Effector memory CD8-positive, alpha-beta T cell (primary cell): Measurements from ENCODE around the gene TSHZ3.

Experiments used
- ATAC-seq: fragments of 150-1000 bp; cut with Tn5 transposase; replicated peaks from 2 replicates; pipeline ENCODE4 v1.10.0; 2021; ENCODE audit warnings: mild to moderate bottlenecking, moderate library complexity
- DNase-seq, 3 experiments: peaks; one replicate each; pipeline ENCODE4 v3.0.0; 2021
- H3K27ac Mint-ChIP-seq, 2 donors: one replicate each; pipeline ENCODE4 v1.8.0; 2022; ENCODE audit warnings: mild to moderate bottlenecking in 2 of 2, mixed read lengths in 2 of 2, moderate library complexity in 2 of 2
- H3K27me3 Mint-ChIP-seq, 2 donors: one replicate each; pipeline ENCODE4 v1.8.0; 2022; ENCODE audit warnings: mixed read lengths in 2 of 2
- H3K36me3 Mint-ChIP-seq: one replicate; pipeline ENCODE4 v1.8.0; 2022; ENCODE audit warnings: mild to moderate bottlenecking, moderate library complexity, mixed read lengths; ENCODE audit not compliant: insufficient read depth
- H3K4me1 Mint-ChIP-seq, 2 donors: one replicate each; pipeline ENCODE4 v1.8.0; 2022; ENCODE audit warnings: low read depth in 2 of 2, mixed read lengths in 2 of 2
- H3K4me3 Mint-ChIP-seq, 2 donors: one replicate each; pipeline ENCODE4 v1.8.0; 2022; ENCODE audit warnings: mild to moderate bottlenecking in 2 of 2, mixed read lengths in 2 of 2, moderate library complexity in 2 of 2
- H3K9me3 Mint-ChIP-seq, 2 donors: one replicate each; pipeline ENCODE4 v1.8.0; 2022; ENCODE audit warnings: mixed read lengths in 2 of 2
- total RNA-seq, 9 experiments: gene quantifications; one replicate each; lab custom pipeline; 2026; lab: John Stamatoyannopoulos, UW

The TSHZ3 gene
- total RNA-seq: 0 to 2.9 (median 1.6) reads per million in 9 experiments

- H3K4me3 Mint-ChIP-seq: peak within 1 kb of the TSS; percentile 90 to 92
- H3K9me3 Mint-ChIP-seq: no peaks in the 10 kb centered on the region
- peaks cover 35 to 36% of the 10 kb centered on the region in 2 donors for H3K4me1 Mint-ChIP-seq
- ATAC-seq: peak; percentile 55
- H3K27ac Mint-ChIP-seq: peak within 1 kb of the TSS; percentile 70 to 89
- DNase-seq: peak in 2 of 3 experiments; percentile 24 to 28
- H3K27me3 Mint-ChIP-seq: peaks cover 61 to 75% of the 10 kb centered on the region in 2 donors
- H3K36me3 Mint-ChIP-seq: peaks cover 9% of the 10 kb centered on the region
Measured at GRCh38 chr19:31349160-31349881, at the start of gene TSHZ3. TSHZ3 (minus strand) TSS chr19:31349436; CDS start chr19:31349219, 217 bp downstream.

GRCh38 chr19:31397308-31397707, 48.1 kb upstream of the TSHZ3 start:
- peaks cover 44 to 61% of the 10 kb centered on the region in 2 donors for H3K27me3 Mint-ChIP-seq
- H3K27ac Mint-ChIP-seq: no peak overlapping the region
- no peak for ATAC-seq
- H3K4me1 Mint-ChIP-seq: no peaks in the 10 kb centered on the region
- DNase-seq: no peak
- H3K4me3 Mint-ChIP-seq: no peak overlapping the region
- H3K9me3 Mint-ChIP-seq: no peaks in the 10 kb centered on the region
- H3K36me3 Mint-ChIP-seq: no peaks in the 10 kb centered on the region

GRCh38 chr19:31392464-31392863, 43.2 kb upstream of the TSHZ3 start:
- Mint-ChIP-seq H3K9me3 (no peaks in the 10 kb centered on the region), H3K4me3 (no peak overlapping the region), H3K36me3 (no peaks in the 10 kb centered on the region), H3K4me1 (no peaks in the 10 kb centered on the region), H3K27ac (no peak overlapping the region), H3K27me3 (peaks cover 39 to 61% of the 10 kb centered on the region in 2 donors)
- DNase-seq: no peak
- ATAC-seq: no peak

- no peak overlapping the region for H3K27ac Mint-ChIP-seq
- H3K9me3 Mint-ChIP-seq: no peaks in the 10 kb centered on the region
- H3K36me3 Mint-ChIP-seq: no peaks in the 10 kb centered on the region
- no peak overlapping the region for H3K4me3 Mint-ChIP-seq
- H3K27me3 Mint-ChIP-seq: peaks cover 47 to 67% of the 10 kb centered on the region in 2 donors
- DNase-seq: no peak
- H3K4me1 Mint-ChIP-seq: no peaks in the 10 kb centered on the region
- ATAC-seq: no peak
Measured at GRCh38 chr19:31391518-31391917, 42.3 kb upstream of the TSHZ3 start.

GRCh38 chr19:31390711-31391110, 41.5 kb upstream of the TSHZ3 start:
- H3K36me3 Mint-ChIP-seq: no peaks in the 10 kb centered on the region
- no peak overlapping the region for H3K4me3 Mint-ChIP-seq
- no peak for ATAC-seq
- H3K27ac Mint-ChIP-seq: no peak overlapping the region
- no peak for DNase-seq
- H3K27me3 Mint-ChIP-seq: peaks cover 50 to 75% of the 10 kb centered on the region in 2 donors
- no peaks in the 10 kb centered on the region for H3K9me3 Mint-ChIP-seq
- no peaks in the 10 kb centered on the region for H3K4me1 Mint-ChIP-seq

DNA sequence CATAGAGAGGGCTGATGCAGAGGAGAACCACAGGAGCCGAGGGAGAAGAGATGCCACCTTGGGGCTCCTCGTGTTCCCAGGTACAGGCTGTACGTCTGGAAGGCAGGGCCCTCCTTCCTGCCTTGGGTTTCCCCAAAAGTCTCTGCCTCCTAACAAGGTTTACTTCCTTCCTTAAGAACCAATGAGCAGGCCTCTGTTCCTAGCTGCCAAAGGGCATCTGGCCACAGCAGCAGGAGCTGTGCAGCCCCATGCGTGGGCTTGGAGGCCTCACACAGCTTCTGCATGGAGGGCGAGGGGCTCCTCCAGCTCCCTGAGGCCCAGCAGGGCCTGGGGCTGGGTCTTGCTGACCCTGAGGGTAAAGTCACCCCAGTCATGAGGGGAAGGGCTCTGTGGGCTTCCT, 40.6 kb upstream of the TSHZ3 start:
- no peak for DNase-seq
- no peak overlapping the region for H3K27ac Mint-ChIP-seq
- H3K4me3 Mint-ChIP-seq: no peak overlapping the region
- H3K4me1 Mint-ChIP-seq: no peaks in the 10 kb centered on the region
- no peak for ATAC-seq
- peaks cover 49 to 71% of the 10 kb centered on the region in 2 donors for H3K27me3 Mint-ChIP-seq
- H3K9me3 Mint-ChIP-seq: no peaks in the 10 kb centered on the region
- no peaks in the 10 kb centered on the region for H3K36me3 Mint-ChIP-seq

- Mint-ChIP-seq H3K36me3 (no peaks in the 10 kb centered on the region), H3K4me3 (no peak overlapping the region), H3K9me3 (no peaks in the 10 kb centered on the region), H3K27me3 (peaks cover 51 to 80% of the 10 kb centered on the region in 2 donors), H3K4me1 (no peaks in the 10 kb centered on the region), H3K27ac (no peak overlapping the region)
- DNase-seq: no peak
- ATAC-seq: no peak
Measured at GRCh38 chr19:31387717-31388301, 38.6 kb upstream of the TSHZ3 start.

- Mint-ChIP-seq H3K4me1 (no peaks in the 10 kb centered on the region), H3K9me3 (no peaks in the 10 kb centered on the region), H3K4me3 (no peak overlapping the region), H3K27ac (no peak overlapping the region), H3K27me3 (peaks cover 47 to 78% of the 10 kb centered on the region in 2 donors), H3K36me3 (no peaks in the 10 kb centered on the region)
- no peak for DNase-seq
- no peak for ATAC-seq
Measured at GRCh38 chr19:31386806-31387205, 37.6 kb upstream of the TSHZ3 start.

DNA sequence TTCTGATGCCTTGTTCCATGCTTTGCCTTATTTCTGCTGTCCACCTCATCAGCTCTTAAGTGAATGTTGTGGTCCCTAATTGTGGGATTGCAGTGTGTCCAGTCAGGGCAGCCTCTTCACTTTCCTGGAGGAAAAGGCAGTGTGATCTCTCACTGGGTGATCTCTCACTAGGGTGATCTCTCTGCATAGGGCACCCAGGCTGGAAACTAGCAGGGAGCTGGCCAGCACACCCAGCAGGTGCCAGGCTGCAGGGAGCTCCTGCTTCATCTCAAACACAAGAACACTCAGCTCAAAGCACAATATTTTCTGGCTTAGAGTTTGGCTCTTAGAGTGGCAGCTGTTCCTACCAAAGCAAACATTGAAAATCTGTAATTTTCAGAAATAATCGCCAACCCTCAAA, 36.5 kb upstream of the TSHZ3 start:
- DNase-seq (no peak), ATAC-seq (no peak)
- Mint-ChIP-seq H3K27ac (no peak overlapping the region), H3K9me3 (no peaks in the 10 kb centered on the region), H3K4me3 (no peak overlapping the region), H3K36me3 (no peaks in the 10 kb centered on the region), H3K27me3 (peaks cover 46 to 78% of the 10 kb centered on the region in 2 donors), H3K4me1 (no peaks in the 10 kb centered on the region)

DNA sequence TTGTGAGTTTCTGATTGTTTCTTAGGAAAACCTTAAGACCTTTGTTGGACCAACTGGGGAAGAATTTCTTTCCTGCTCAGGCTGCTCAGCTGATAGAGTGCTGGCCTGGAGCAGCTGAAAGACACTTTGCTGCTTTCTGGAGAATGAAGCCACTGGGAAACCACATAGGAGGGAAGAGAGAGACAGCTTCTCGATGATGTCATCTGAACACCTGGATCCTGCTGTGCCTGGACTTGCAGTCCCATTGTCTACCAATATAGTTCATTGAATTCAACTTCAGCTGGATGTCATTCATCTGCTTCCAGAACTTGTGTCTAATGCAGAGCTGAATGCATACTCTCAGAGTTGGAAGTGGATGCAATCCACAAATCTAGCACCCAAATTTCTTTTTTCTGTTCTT, 34.3 kb upstream of the TSHZ3 start:
- DNase-seq (no peak), ATAC-seq (no peak)
- Mint-ChIP-seq H3K4me3 (no peak overlapping the region), H3K4me1 (no peaks in the 10 kb centered on the region), H3K9me3 (no peaks in the 10 kb centered on the region), H3K27ac (no peak overlapping the region), H3K36me3 (no peaks in the 10 kb centered on the region), H3K27me3 (peaks cover 52 to 81% of the 10 kb centered on the region in 2 donors)

- DNase-seq (no peak), ATAC-seq (no peak)
- H3K4me3 Mint-ChIP-seq: no peak overlapping the region
- H3K27me3 Mint-ChIP-seq: peaks cover 56 to 74% of the 10 kb centered on the region in 2 donors
- H3K9me3 Mint-ChIP-seq: no peaks in the 10 kb centered on the region
- H3K36me3 Mint-ChIP-seq: no peaks in the 10 kb centered on the region
- no peak overlapping the region for H3K27ac Mint-ChIP-seq
- H3K4me1 Mint-ChIP-seq: no peaks in the 10 kb centered on the region
Measured at GRCh38 chr19:31380854-31381253, 31.6 kb upstream of the TSHZ3 start.

GRCh38 chr19:31378404-31378803, 29.2 kb upstream of the TSHZ3 start:
- peaks cover 56 to 69% of the 10 kb centered on the region in 2 donors for H3K27me3 Mint-ChIP-seq

DNA sequence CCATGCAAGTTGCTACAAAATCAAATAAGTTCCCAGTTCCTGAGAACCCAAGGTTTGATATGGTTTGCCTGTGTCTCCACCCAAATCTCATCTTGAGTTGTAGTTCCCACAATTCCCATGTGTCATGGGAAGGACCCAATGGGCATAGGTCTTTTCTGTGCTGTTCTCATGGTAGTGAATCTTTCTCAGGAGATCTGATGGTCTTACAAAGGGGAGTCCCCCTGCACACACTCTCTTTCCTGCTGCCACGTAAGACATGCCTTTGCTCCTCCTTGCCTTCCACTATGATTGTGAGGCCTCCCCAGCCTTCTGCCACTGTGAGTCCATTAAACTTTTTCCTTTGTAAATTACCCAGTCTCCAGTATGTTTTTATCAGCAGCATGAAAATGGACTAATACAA, 28.5 kb upstream of the TSHZ3 start:
- H3K4me3 Mint-ChIP-seq: no peak overlapping the region

More at GRCh38 chr19:31378404-31378803, 29.2 kb upstream of the TSHZ3 start:
- Mint-ChIP-seq H3K9me3 (no peaks in the 10 kb centered on the region), H3K27ac (no peak overlapping the region), H3K4me3 (no peak overlapping the region), H3K36me3 (no peaks in the 10 kb centered on the region), H3K4me1 (peaks cover 0 to 5% of the 10 kb centered on the region in 2 donors)
- no peak for DNase-seq
- no peak for ATAC-seq

GRCh38 chr19:31372246-31372781, 23.1 kb upstream of the TSHZ3 start:
- ATAC-seq (peak; percentile 98), DNase-seq (peak; percentile 28 to 38 (median 38))
- H3K27me3 Mint-ChIP-seq: peaks cover 53 to 58% of the 10 kb centered on the region in 2 donors
- H3K27ac Mint-ChIP-seq: peak overlapping the region in 1 of 2 donors; percentile 26
- H3K9me3 Mint-ChIP-seq: no peaks in the 10 kb centered on the region
- peaks cover 17 to 24% of the 10 kb centered on the region in 2 donors for H3K4me1 Mint-ChIP-seq
- no peak overlapping the region for H3K4me3 Mint-ChIP-seq
- peaks cover 4% of the 10 kb centered on the region for H3K36me3 Mint-ChIP-seq

More for the DNA sequence above, 28.5 kb upstream of the TSHZ3 start:
- no peak for ATAC-seq
- peaks cover 56 to 69% of the 10 kb centered on the region in 2 donors for H3K27me3 Mint-ChIP-seq
- peaks cover 2 to 9% of the 10 kb centered on the region in 2 donors for H3K4me1 Mint-ChIP-seq
- DNase-seq: no peak
- H3K36me3 Mint-ChIP-seq: no peaks in the 10 kb centered on the region
- H3K9me3 Mint-ChIP-seq: no peaks in the 10 kb centered on the region
- no peak overlapping the region for H3K27ac Mint-ChIP-seq
